GM21360 (cell line): ENCODE results near the gene MYBBP1A.

Experiments
- ATAC-seq: cut with Tn5 transposase; IDR thresholded peaks from one replicate; pipeline ENCODE4 v1.9.1; 2021; ENCODE audit warnings: mild to moderate bottlenecking, moderate library complexity; ENCODE audit not compliant: unreplicated experiment

The MYBBP1A gene

GRCh38 chr17:4572131-4572530 is 16.9 kb upstream of the MYBBP1A start:
- no peak for ATAC-seq

- ATAC-seq: no peak
These were observed 14.4 kb upstream of the MYBBP1A start for GRCh38 chr17:4569591-4569990.

- no peak for ATAC-seq
These were observed 11.6 kb upstream of the MYBBP1A start for GRCh38 chr17:4566785-4567184.

- no peak for ATAC-seq
These were observed 10.3 kb upstream of the MYBBP1A start for GRCh38 chr17:4565209-4566141.

GRCh38 chr17:4562015-4562969 is 7.1 kb upstream of the MYBBP1A start:
- no peak for ATAC-seq

- ATAC-seq: no peak
These were observed 5.7 kb upstream of the MYBBP1A start for GRCh38 chr17:4560837-4561256.

- ATAC-seq: no peak
These were observed 5.2 kb upstream of the MYBBP1A start, which contains the start of gene GGT6 for GRCh38 chr17:4560421-4560820. GGT6 (minus strand) TSS chr17:4560577; CDS start chr17:4560521, 56 bp downstream.

- no peak for ATAC-seq
These were observed 4.8 kb upstream of the MYBBP1A start for GRCh38 chr17:4559966-4560365.

GRCh38 chr17:4559139-4559791 is 4.1 kb upstream of the MYBBP1A start:
- no peak for ATAC-seq

- ATAC-seq: no peak
These were observed 3.3 kb upstream of the MYBBP1A start for GRCh38 chr17:4558347-4558971.

GRCh38 chr17:4557626-4558346 is 2.6 kb upstream of the MYBBP1A start:
- ATAC-seq: no peak

- no peak for ATAC-seq
These were observed 1.8 kb upstream of the MYBBP1A start for GRCh38 chr17:4556996-4557395.

- no peak for ATAC-seq
These were observed 932 bp upstream of the MYBBP1A start for GRCh38 chr17:4555873-4556759.

- ATAC-seq: no peak
These were observed 665 bp downstream of the MYBBP1A start for GRCh38 chr17:4554441-4554996.

- ATAC-seq: no peak
These were observed 1.5 kb downstream of the MYBBP1A start for GRCh38 chr17:4553669-4554068.

- ATAC-seq: no peak
These were observed 3.2 kb downstream of the MYBBP1A start for GRCh38 chr17:4551796-4552525.

GRCh38 chr17:4551141-4551540 is 4.0 kb downstream of the MYBBP1A start:
- no peak for ATAC-seq

GRCh38 chr17:4550534-4551039 is 4.6 kb downstream of the MYBBP1A start:
- no peak for ATAC-seq
